HS-27A (cell line): Measurements from ENCODE around the gene LHPP.

Experiments used
- DNase-seq: peaks from one replicate; pipeline ENCODE4 v3.0.0-alpha.2; 2012; ENCODE audit warnings: low read depth, missing footprints

LHPP gene

DNA sequence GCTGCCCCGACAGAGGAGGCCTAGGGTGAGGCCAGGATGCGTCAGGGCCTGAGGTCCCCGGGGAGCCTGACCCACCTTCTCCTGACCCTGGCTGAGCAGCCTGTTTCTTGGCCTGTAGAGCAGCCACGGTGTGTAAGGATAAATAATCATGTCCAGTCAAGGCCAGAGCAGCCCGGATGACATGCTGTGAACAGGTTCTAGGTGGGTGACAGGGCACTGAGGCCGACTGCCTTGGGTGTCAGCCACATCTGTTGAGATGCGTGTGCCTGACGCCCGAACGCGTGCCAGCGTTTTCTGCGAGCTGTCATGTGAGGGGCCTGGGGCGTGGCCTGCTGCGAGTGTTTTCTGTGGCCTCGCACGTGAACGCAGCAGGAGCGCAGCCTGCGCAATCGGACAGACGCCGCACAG, 164.2 kb downstream of the LHPP start:
- no peak for DNase-seq

- no peak for DNase-seq
Measured at GRCh38 chr10:124626759-124627380, 165.2 kb downstream of the LHPP start.

DNA sequence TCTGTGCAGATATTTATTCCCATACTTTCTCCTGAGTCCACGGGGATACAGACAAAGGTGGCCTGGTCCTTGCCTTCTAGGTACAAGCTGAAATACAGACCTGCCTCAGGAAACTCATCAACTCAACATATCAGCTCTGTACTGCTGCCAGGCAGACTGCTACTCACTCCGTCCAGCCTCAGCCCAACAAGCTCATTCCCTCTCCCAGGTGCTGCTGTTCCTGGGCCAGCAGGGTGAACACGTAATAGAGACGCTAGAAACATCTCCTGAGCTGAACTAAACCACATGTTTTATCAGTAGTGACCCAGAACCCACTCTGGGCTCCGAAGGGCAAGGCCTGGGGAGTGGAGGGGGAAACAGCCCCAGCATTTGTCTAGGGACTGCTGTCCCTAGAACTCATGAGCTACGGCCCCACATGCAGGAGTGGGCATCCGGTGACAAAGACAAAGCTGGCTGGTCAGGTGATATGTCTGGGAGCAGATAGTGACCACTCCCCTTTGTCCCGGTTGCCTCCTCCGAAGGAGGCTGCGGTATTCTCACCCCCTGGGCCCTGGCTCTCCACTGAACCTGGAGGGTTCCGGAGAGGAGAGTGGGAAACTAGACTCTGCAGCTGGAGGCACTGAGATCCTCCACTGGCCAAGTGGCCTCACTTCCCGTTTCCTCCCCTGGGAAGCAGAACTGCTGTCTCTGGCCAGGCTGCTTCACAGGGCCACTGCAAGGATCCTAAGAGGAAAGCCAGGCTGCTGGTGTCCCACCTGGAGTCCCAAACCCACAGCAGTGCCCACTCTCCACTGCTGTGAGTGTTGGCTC, 166.4 kb downstream of the LHPP start:
- DNase-seq = no peak

DNA sequence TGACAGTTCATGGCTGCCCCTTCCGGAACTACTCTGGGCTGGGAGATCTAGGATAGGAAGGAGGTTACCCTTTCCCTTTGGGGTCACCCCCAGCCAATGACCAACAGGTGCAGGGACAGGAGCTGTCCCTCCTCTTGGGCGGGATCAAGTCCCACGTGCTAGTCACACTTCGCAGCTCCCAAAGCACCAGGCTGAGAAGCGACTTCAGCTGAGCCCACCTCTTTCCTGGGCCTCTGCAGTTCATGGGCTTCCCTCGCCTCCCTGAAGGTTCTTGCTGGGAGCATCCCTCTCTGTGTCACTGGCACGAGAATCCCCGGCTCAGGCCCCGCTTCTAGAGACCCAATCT, 167.0 kb downstream of the LHPP start:
- DNase-seq = no peak

DNA sequence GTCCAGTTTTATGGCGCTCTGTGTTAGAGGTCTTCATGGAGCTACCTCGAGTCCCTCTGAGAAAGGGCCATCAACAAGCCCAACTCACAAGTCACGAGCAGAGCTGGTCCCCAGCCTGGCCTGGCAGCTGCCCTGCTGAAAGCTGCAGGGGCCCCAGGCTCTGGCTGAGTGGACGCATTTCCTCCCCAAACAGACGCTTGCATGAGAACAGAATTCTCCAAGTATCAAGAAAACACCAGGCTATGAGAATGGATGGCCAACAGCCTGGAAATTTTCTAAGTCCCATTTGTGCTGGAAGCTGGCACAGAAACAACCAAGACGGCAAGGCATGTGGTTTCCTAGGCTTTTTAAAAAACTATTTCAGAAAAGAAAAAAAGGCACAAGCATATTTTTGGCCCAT, 167.8 kb downstream of the LHPP start:
- DNase-seq = no peak

DNA sequence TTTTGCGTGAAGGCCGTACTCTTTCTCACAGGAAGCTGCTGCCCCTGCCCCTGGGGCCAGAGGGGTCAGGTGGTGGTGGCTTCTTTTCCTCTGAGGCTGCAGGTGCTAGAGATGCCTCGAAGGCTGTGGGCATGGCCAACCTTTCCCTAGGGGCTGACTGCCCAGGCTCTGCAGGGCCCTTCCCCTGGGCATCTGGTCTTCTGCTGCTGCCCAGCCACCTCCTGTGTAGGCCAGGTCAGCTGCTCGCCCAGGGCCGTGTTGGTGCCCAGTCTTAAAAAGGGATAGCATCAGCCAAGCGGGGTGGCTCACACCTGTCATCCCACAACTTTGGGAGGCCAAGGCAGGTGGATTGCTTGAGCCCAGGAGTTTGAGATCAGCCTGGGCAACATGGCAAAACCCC, 168.2 kb downstream of the LHPP start:
- DNase-seq = no peak

DNA sequence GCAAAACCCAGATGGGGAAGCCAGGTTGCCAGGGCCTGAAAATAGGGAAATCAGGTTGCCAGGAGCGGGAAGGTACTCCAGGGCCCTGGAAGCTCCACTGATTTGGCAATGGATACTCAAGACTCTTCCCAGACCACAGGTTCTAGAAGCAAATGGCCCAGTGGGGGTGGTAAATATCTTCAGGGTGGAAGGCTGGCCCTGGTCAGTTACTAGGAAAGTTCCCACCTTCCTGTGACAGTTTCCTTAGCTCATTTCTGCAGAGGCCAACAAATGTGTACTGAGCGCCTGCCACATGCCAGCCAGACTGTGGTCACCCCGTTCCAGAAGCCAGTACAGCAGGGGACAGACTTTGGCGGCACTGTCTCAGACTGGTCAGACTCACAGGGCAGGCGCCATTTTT, 168.9 kb downstream of the LHPP start:
- DNase-seq = no peak

DNA sequence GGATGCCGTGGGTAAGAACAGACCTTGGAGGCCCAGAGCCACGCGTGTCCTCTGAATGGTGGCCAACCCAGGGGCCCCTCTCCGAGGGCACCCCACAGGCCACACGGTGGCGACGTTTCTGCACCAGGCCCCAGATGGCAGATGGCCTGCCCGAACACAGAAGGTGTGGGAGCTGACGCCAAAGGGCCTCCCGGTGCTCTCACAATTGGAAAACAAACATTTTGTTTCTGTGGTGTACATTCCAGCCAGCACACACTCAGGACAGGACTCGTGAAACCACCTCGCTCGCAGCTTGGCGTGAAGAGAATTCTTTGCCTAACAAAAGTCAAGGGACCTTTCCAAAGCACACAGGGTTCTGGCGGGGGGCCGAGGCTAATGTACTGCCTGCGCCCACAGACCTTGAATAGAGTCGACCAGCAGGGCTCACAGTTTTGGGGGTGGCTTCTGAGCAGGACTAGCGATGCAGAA, 170.5 kb downstream of the LHPP start:
- no peak for DNase-seq

DNA sequence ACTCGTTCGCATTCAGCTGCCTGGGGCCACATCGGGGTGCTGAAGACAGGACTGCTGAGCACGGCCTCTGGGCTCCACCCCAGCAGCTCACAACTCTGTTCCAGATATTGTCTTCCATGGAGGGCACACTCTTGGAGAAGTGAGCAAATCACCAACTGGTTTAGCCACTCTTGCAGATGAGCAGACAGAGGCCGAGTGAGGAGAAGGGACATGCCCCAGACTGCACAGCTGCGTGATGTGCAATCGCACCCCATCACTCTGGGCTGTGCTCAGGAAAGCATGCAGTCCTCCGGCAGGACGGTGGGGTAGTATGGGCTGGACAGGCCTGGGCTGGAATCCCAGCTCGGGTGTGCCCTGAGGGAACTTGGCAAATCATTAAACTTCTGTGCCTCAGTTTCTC, 170.9 kb downstream of the LHPP start:
- DNase-seq = no peak

DNA sequence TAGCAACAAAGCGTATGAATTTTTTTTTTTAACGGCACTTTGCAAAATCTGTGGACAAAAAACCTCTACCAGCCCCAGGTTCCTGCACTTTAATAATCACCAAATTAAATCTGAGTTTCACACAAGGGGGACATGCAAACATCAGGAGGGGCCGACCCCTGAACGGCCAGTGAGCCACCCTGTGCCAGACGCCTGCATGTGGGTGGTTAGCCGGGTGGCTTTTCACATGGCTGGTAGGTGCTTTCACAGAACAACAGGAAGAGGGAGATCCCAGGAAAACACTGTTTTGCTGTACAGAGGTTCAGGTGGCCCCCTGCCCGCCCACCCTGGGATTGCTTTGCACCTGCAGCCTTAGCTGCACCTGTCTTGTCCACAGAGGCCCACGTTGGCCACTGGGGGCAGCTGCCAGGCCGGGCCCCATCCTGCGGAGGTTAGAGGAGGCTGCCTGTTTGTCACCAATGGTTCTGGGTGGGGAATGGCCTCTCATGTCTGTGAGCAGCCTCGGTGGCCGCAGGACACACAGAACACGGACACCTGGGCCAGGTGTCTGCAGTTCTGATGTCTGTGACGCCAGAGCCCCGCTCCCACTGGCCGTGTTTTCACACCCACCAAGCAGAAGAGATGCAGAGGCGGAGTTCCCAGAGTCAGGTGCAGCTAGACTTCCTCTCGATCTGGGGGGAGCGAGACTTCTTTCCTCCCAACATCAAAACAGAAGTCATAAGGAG, 174.8 kb downstream of the LHPP start:
- no peak for DNase-seq

GRCh38 chr10:124637091-124637700, 175.6 kb downstream of the LHPP start:
- no peak for DNase-seq

DNA sequence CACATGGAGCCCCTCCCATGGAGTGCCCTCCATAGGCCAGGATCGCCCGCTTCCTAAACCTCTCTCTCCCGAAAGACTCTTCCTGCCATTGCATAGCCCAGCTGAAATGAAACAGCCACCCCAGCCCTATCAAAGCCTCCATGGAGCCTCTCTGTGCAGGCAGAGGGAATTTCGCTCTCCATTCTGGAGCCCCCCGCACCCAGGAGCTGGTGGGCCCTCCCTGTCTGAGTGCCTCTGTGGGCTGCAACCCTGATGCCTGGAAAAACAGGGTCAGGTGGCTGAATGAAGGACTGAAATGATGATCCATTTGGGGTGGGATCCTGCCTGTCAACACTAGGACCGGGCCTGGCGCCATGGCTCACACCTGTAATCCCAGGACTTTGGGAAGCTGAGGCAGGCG, 176.1 kb downstream of the LHPP start:
- DNase-seq = no peak

DNA sequence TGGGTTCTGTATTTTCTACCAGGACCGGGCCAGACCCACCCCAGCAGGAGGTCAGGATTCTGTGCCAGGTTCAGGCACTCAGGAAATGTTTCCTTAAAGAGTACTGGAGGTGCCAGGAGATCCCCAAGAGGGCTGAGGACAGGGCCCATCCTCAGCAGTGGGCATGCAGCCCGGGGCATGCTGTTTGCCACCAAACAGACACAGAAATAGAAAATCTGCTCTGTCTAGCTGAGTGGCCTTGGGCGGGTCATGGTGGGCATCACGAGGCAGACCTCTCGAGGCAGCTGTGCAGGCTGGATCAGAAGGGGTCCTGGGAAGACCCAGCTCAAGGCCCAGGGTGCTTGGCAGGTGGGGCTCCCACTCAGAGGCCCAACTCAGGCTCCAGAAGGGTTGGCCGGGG, 177.6 kb downstream of the LHPP start:
- no peak for DNase-seq

DNA sequence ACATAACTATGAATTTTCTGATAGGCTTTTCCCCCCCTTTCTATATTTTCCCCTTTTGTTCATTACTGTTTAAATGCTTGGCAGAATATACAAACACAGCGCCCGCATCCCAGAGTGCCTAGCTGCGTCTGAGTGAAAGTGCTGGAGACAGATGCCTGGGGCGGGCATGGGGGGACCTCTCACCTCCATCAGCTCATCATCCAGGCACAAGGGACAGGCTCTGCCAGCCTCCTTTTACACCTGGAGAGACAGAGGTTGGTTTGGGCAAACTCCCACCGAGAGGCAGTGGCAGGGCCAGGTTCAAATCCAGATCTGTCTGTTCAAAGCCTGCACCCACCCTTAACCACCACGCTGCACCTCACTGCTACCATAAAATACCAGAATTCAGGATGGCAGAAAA, 178.0 kb downstream of the LHPP start:
- no peak for DNase-seq

DNA sequence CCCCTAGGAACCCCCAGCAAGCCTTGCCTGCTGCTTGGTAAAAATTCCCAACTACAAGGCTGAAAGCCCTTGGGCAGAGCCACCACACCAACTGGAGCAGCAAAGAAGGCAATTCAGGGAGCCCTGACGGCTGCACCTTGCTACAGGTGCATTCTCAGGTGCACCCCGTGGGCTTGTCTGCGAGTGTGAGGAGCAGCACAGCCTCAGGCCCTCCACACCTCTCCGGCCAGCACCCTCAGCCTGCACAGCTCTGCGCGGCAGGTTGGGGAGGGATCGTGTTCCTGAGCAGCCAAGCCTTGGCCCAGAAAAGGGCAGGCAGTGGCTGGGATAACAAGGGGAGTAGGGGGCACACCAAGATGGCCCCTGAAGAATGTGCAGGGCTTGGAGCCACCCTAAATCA, 178.4 kb downstream of the LHPP start:
- no peak for DNase-seq

DNA sequence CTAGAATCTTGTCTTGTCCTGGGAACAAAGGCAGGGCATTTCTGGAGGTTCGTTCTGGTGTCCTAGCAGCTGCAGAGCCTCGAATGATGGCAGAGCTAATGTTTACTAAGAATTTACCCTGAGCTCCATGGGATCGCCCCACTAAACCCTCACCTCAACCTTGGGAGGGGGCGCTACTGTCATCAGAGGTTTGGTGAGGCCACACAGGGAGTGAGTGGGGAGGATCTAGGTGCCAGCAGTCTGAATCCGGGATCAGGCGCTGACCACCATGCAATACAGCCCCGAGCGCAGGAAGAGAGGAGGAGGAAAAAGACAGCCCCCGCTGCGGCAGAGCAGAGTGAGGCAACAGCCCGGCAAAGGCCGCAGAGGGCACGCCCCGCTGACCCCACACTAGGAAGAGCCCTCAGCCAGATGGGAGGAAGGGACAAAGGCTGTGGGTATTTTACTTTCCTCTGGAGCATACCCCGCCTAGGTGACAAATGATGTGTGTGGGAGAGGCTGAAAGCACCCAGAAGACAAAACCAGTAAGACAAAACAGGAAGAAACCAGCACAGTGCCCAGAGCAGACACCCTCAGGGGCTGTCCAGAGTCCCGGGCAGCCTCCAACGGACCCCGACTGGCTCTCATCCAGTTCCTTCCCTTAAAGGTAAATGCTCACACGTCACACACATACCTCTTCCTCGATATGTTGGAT, 179.1 kb downstream of the LHPP start:
- DNase-seq = no peak

DNA sequence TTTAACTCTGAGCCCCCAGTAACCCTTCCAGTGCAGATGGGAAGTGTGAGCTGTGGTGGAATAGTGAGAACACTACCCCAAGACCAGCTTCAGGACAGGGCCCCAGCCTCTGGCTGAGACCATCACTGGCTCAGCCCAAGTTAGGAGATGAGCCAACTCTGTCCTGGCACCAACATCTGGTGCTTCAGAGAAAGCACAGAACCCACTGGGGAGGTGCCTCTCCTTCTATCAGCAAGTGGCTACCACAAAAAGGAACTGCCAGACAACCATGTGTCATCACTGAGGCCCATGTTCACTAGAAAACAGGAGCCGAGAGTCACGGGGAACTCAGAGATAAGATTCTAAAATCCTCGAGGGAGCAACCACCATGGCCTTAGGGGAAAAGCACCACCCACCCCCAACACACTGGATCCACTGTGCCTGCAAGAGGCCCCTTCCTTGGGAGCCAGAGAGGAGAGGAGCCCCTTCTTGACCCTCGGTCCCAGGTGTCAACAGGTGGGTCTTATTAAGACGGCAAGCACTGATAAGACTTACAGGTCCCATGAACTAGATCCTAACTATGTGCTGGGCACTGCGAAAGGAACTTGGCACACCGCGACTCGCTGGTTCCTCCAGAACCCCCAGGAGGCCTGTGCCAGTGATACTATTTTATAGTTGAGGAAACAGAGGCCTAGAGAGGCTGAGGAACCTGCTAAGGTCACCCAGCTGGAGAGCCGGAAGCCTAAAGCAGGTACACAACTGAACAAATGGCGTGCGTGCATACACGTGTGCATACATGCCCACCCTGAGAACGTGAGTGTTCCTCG, 179.9 kb downstream of the LHPP start:
- DNase-seq = no peak

DNA sequence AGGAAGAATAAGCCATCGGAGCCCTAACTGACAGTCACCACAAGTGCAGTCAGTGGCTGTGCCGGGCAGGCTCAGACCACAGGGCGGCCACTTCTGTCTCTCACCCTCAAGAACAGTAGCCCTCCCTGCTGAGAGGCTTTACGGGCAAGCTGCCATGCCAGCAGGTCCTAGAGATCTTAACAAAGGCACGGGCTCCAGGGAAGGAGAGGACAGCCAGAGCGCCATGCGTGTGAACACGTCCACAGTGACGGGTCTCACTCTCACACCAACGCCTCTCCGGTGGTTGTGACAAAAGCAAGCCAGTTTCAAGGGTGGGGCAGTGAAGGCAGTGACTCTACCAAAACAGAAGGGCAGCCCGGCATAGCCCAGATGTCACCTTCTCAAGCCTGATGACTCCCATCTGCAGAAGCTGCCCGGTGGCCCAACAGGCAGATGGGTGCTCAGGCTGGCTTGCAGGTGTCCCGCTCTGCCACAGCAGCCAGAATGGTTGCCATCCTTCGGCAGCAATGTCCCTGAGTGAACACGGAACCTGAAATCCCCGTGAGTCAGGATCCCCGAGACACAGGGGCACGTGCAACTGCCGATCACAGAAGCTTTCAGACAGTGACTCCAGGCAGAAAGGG, 180.6 kb downstream of the LHPP start:
- no peak for DNase-seq

GRCh38 chr10:124643330-124644009, 181.8 kb downstream of the LHPP start:
- no peak for DNase-seq

DNA sequence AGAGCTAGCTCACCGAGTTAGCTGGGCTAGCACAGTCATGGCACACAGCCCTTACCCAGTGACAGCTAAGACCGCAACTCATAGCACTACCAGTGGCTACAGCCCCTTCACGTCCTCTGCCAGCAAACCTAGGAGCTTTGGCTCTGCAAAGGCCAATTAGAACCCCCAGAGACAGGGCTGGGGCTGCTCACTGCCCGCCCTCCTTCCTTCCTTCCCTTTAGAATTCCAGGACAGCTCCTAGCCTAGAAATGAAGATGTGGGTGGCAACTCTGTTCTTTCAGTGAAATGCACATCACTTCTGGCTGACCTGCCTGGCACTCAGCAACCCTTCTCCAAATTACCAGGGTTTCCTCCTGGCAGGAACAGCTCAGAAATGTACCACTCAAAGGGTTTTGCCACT, 182.6 kb downstream of the LHPP start:
- no peak for DNase-seq
